Inflammatory macrophage (primary cell): ENCODE results near the gene SPSB1.
A peak's percentile ranks its signal among the peaks of the same experiment; 100 is the strongest.

Source experiments
- DNase-seq, 2 donors: peaks; one replicate each; pipeline ENCODE4 v3.0.0-alpha.2; 2020 to 2022

SPSB1 gene

GRCh38 chr1:9397997-9398526, 105.4 kb downstream of the SPSB1 start:
- DNase-seq, result no peak

GRCh38 chr1:9399510-9400424, 107.1 kb downstream of the SPSB1 start:
- peak in 1 of 2 donors; percentile 24 for DNase-seq

GRCh38 chr1:9400425-9401079, 107.9 kb downstream of the SPSB1 start:
- no peak for DNase-seq

GRCh38 chr1:9401080-9401453, 108.4 kb downstream of the SPSB1 start:
- DNase-seq, result no peak

GRCh38 chr1:9402256-9402616, 109.5 kb downstream of the SPSB1 start:
- DNase-seq, result no peak

GRCh38 chr1:9402717-9403225, 110.1 kb downstream of the SPSB1 start:
- DNase-seq, result no peak

- DNase-seq, result no peak
Observed at GRCh38 chr1:9404117-9404914, 111.6 kb downstream of the SPSB1 start.

GRCh38 chr1:9406111-9406510, 113.4 kb downstream of the SPSB1 start:
- no peak for DNase-seq

- DNase-seq, result no peak
Observed at GRCh38 chr1:9410737-9411297, 118.1 kb downstream of the SPSB1 start.

- DNase-seq, result peak; percentile 20 to 41
Observed at GRCh38 chr1:9413071-9413876, 120.6 kb downstream of the SPSB1 start.

GRCh38 chr1:9413877-9414213, 121.2 kb downstream of the SPSB1 start:
- DNase-seq, result no peak

GRCh38 chr1:9416506-9416905, 123.8 kb downstream of the SPSB1 start:
- no peak for DNase-seq

- DNase-seq, result no peak
Observed at GRCh38 chr1:9416918-9417500, 124.3 kb downstream of the SPSB1 start.

- DNase-seq, result no peak
Observed at GRCh38 chr1:9417695-9418094, 125.0 kb downstream of the SPSB1 start.

- no peak for DNase-seq
Observed at GRCh38 chr1:9418851-9419250, 126.2 kb downstream of the SPSB1 start.
